Brain microvascular endothelial cell (primary cell): ENCODE data around the gene REEP3.

Experiments used
- DNase-seq: peaks from one replicate; pipeline ENCODE4 v3.0.0-alpha.2; 2020
- H3K27ac ChIP-seq: fragments of 250-450 bp; sonication (Bioruptor Pico); 2 replicates; pipeline ENCODE4 v1.5.1; 2020; ENCODE audit warnings: mild to moderate bottlenecking, moderate library complexity
- H3K27me3 ChIP-seq: fragments of 250-450 bp; sonication (Bioruptor Pico); replicated peaks from 2 replicates; pipeline ENCODE4 v1.5.1; 2020; ENCODE audit warnings: mild to moderate bottlenecking
- H3K36me3 ChIP-seq: fragments of 250-450 bp; sonication (Bioruptor Pico); replicated peaks from 2 replicates; pipeline ENCODE4 v1.5.1; 2020; ENCODE audit warnings: mild to moderate bottlenecking
- H3K4me3 ChIP-seq: 2 replicates; pipeline ENCODE4 v1.5.1; 2011; ENCODE audit warnings: low read depth, mild to moderate bottlenecking, control low read depth, low read length, moderate library complexity
- in situ Hi-C: cut with HindIII; loops from 2 replicates; pipeline ENCODE4 v1.10.0; 2017; ENCODE audit warnings: low sequenced_read_pairs, low pct_ligation_motif_present
- TF ChIP-seq, protein P1 (sequence below): IDR thresholded peaks from 2 replicates; pipeline ENCODE4 v1.5.1; 2011; ENCODE audit warnings: low read depth, mild to moderate bottlenecking, moderate library complexity, low read length, control low read depth, inconsistent platforms; ENCODE audit errors: missing control alignments

Gene REEP3

GRCh38 chr10:63605197-63605967 lies 84.2 kb downstream of the REEP3 start:
- in situ Hi-C loops, result no loop called here
- H3K4me3 ChIP-seq, result no peak overlapping the region
- TF ChIP-seq, protein P1, sequence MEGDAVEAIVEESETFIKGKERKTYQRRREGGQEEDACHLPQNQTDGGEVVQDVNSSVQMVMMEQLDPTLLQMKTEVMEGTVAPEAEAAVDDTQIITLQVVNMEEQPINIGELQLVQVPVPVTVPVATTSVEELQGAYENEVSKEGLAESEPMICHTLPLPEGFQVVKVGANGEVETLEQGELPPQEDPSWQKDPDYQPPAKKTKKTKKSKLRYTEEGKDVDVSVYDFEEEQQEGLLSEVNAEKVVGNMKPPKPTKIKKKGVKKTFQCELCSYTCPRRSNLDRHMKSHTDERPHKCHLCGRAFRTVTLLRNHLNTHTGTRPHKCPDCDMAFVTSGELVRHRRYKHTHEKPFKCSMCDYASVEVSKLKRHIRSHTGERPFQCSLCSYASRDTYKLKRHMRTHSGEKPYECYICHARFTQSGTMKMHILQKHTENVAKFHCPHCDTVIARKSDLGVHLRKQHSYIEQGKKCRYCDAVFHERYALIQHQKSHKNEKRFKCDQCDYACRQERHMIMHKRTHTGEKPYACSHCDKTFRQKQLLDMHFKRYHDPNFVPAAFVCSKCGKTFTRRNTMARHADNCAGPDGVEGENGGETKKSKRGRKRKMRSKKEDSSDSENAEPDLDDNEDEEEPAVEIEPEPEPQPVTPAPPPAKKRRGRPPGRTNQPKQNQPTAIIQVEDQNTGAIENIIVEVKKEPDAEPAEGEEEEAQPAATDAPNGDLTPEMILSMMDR, result no peak
- H3K36me3 ChIP-seq, result peaks cover 6% of the 10 kb centered on the region
- H3K27me3 ChIP-seq, result no peaks in the 10 kb centered on the region
- H3K27ac ChIP-seq, result no peak overlapping the region
- no peak for DNase-seq

GRCh38 chr10:63608511-63608910 lies 87.3 kb downstream of the REEP3 start:
- no peak overlapping the region for H3K4me3 ChIP-seq
- in situ Hi-C loops, result no loop called here
- no peaks in the 10 kb centered on the region for H3K36me3 ChIP-seq
- DNase-seq, result no peak
- no peak overlapping the region for H3K27ac ChIP-seq
- no peaks in the 10 kb centered on the region for H3K27me3 ChIP-seq
- TF ChIP-seq, protein P1, result no peak

DNA sequence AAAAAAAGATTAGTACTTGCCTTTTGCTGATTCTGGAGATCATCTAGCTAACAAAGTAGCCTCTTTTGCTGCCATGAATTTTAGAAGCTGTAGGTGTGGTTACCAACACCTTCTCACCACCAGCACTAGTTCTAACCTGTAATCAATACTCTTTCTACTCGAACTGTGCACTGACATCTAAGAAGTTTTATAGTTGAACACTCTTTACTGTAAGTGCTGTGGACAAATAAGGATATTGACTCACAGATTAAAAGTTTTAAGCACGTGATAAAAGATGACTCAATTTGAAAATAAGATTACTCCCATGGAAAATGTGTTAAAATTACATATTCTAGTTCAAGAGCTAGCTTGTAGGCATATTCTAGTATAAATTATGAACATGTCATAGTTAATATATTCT lies 89.9 kb downstream of the REEP3 start:
- in situ Hi-C loops, result no loop called here
- TF ChIP-seq, protein P1, result no peak
- peak overlapping the region; percentile 54 for H3K27ac ChIP-seq
- no peak for DNase-seq
- no peaks in the 10 kb centered on the region for H3K27me3 ChIP-seq
- H3K4me3 ChIP-seq, result no peak overlapping the region
- peaks cover 3% of the 10 kb centered on the region for H3K36me3 ChIP-seq

DNA sequence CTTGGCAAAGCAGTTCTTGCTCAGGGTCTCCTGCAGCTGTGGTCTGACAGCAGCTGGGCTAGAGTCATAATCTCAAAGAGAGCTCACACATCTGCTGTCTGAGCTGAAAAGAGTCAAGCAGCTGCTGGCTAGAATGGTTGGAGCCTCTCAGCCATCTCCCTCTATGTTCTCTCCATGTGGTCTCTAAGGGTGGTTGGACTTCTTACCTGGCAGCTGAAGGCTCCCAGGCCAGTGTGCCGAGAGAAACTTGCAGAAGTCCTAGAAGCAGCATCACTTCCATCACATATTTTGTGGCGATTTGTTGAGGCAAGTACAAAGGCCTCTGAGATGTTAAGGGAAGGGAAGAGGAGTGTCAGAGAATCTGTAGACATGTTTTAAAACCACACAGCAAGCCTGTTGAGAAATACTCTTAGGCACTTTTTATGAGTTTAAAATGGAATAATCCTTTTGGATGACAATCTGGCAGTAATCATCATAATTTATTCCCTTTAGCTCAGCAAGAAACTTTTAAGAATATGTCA lies 93.2 kb downstream of the REEP3 start:
- TF ChIP-seq, protein P1, result no peak
- no peak overlapping the region for H3K27ac ChIP-seq
- H3K36me3 ChIP-seq, result peaks cover 3% of the 10 kb centered on the region
- H3K27me3 ChIP-seq, result no peaks in the 10 kb centered on the region
- DNase-seq, result no peak
- in situ Hi-C loops, result no loop called here
- H3K4me3 ChIP-seq, result no peak overlapping the region

DNA sequence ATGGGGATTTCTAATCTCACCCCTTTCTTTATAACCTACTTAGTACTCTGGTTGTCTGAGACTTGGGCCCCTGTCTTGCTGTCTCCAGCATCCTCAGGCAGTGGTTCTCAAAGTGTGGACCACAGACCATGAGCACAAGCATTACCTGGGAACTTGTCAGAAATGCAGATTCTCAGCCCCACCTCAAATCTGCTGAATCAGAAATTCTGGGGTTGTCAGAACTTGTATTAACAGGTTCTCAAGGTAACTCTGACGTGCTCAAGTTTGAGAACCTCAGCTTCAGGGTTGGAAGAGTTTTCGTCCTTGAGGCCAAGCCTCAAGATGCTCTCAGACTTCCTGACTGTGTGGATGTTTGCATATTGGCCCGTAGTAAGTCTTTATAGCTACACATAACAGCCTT lies 97.4 kb downstream of the REEP3 start:
- no peaks in the 10 kb centered on the region for H3K27me3 ChIP-seq
- in situ Hi-C loops, result no loop called here
- H3K36me3 ChIP-seq, result peaks cover 3% of the 10 kb centered on the region
- TF ChIP-seq, protein P1, result no peak
- DNase-seq, result no peak
- no peak overlapping the region for H3K4me3 ChIP-seq
- H3K27ac ChIP-seq, result no peak overlapping the region

GRCh38 chr10:63619426-63619825 lies 98.2 kb downstream of the REEP3 start:
- in situ Hi-C loops, result no loop called here
- Histone ChIP-seq H3K4me3 (no peak overlapping the region), H3K27me3 (no peaks in the 10 kb centered on the region), H3K27ac (no peak overlapping the region), H3K36me3 (peaks cover 3% of the 10 kb centered on the region)
- TF ChIP-seq, protein P1, result no peak
- DNase-seq, result no peak
